Glomerular visceral epithelial cell (primary cell): ENCODE measurements around the gene CARS2.
"Not testable (repeated sequence)": the region's sequence is repeated elsewhere in the genome, so short reads cannot be mapped to it uniquely, and the experiment has no call there.

Source experiments
- DNase-seq: peaks from one replicate; pipeline ENCODE4 v3.0.0-alpha.2; 2016; ENCODE audit errors: extremely low spot score

The CARS2 gene

GRCh38 chr13:110705826-110706569 is at the start of gene CARS2:
Gene CARS2 (minus strand): TSS chr13:110706116. CDS start chr13:110706093, 23 bp downstream.
- peak; percentile 99 for DNase-seq

GRCh38 chr13:110748271-110748670 is 42.4 kb upstream of the CARS2 start:
- DNase-seq, result no peak

GRCh38 chr13:110746438-110746837 is 40.5 kb upstream of the CARS2 start:
- no peak for DNase-seq

- no peak for DNase-seq
Observed at GRCh38 chr13:110743687-110744086, 37.8 kb upstream of the CARS2 start.

GRCh38 chr13:110737555-110737954 is 31.6 kb upstream of the CARS2 start:
- no peak for DNase-seq

GRCh38 chr13:110734561-110734960 is 28.6 kb upstream of the CARS2 start:
- DNase-seq, result no peak

GRCh38 chr13:110731072-110731471 is 25.2 kb upstream of the CARS2 start:
- no peak for DNase-seq

GRCh38 chr13:110726726-110727125 is 20.8 kb upstream of the CARS2 start:
- DNase-seq, result no peak

GRCh38 chr13:110726153-110726552 is 20.2 kb upstream of the CARS2 start:
- DNase-seq, result not testable (repeated sequence)

- no peak for DNase-seq
Observed at GRCh38 chr13:110723598-110723997, 17.7 kb upstream of the CARS2 start.

GRCh38 chr13:110722971-110723370 is 17.1 kb upstream of the CARS2 start:
- no peak for DNase-seq

GRCh38 chr13:110719036-110719710 is 13.3 kb upstream of the CARS2 start:
- no peak for DNase-seq

- no peak for DNase-seq
Observed at GRCh38 chr13:110716247-110716515, 10.3 kb upstream of the CARS2 start.

- peak; percentile 100 for DNase-seq
Observed at GRCh38 chr13:110715395-110716246, 9.7 kb upstream of the CARS2 start.

GRCh38 chr13:110714797-110715394 is 9.0 kb upstream of the CARS2 start:
- DNase-seq, result peak; percentile 54

- DNase-seq, result peak; percentile 50
Observed at GRCh38 chr13:110713981-110714796, 8.3 kb upstream of the CARS2 start.

- no peak for DNase-seq
Observed at GRCh38 chr13:110713642-110713952, 7.7 kb upstream of the CARS2 start, which contains the start of gene ING1. Gene ING1 (plus strand): TSS chr13:110713700. CDS start chr13:110714150, 450 bp downstream.

- peak; percentile 100 for DNase-seq
Observed at GRCh38 chr13:110712849-110713641, 7.1 kb upstream of the CARS2 start.

- DNase-seq, result peak; percentile 94
Observed at GRCh38 chr13:110712081-110712848, 6.3 kb upstream of the CARS2 start.
